Activated CD8-positive, alpha-beta memory T cell treated with anti-CD3 and anti-CD28 coated beads for 1 hour (primary cell): ENCODE results near the gene GALNT6.

Experiments
- DNase-seq, 2 donors: peaks; one replicate each; pipeline ENCODE4 v3.0.0-alpha.2; 2020; ENCODE audit warnings: low read depth in 1 of 2; ENCODE audit errors: extremely low read depth in 1 of 2

Gene GALNT6, protein sequence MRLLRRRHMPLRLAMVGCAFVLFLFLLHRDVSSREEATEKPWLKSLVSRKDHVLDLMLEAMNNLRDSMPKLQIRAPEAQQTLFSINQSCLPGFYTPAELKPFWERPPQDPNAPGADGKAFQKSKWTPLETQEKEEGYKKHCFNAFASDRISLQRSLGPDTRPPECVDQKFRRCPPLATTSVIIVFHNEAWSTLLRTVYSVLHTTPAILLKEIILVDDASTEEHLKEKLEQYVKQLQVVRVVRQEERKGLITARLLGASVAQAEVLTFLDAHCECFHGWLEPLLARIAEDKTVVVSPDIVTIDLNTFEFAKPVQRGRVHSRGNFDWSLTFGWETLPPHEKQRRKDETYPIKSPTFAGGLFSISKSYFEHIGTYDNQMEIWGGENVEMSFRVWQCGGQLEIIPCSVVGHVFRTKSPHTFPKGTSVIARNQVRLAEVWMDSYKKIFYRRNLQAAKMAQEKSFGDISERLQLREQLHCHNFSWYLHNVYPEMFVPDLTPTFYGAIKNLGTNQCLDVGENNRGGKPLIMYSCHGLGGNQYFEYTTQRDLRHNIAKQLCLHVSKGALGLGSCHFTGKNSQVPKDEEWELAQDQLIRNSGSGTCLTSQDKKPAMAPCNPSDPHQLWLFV

GRCh38 chr12:51391283-51392123, at the start of gene GALNT6:
TSS of gene GALNT6 (minus strand) at chr12:51391406. CDS start at chr12:51379781, 11,625 bp downstream.
- DNase-seq: peak; percentile 40 to 63

GRCh38 chr12:51439330-51439729, 48.1 kb upstream of the GALNT6 start:
- no peak for DNase-seq

DNA sequence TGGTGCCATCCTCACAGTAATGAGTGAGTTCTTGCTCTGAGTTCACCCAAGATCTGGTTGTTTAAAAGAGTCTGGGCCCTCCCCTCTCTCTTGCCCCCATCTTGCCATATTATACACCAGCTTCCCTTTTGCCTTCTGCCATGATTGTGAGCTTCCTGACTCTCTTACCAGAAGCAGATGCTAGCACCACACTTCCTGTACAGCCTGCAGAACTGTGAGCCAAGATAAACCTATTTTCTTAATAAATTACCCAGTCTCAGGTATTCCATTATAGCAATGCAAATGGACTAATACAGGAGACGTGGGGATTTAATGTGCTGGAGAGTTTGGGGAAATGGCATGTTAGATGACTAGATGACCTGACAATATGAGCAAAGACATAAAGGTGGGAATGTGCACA, 46.2 kb upstream of the GALNT6 start:
- DNase-seq: no peak

- no peak for DNase-seq
These were observed 43.1 kb upstream of the GALNT6 start for GRCh38 chr12:51434305-51434704.

DNA sequence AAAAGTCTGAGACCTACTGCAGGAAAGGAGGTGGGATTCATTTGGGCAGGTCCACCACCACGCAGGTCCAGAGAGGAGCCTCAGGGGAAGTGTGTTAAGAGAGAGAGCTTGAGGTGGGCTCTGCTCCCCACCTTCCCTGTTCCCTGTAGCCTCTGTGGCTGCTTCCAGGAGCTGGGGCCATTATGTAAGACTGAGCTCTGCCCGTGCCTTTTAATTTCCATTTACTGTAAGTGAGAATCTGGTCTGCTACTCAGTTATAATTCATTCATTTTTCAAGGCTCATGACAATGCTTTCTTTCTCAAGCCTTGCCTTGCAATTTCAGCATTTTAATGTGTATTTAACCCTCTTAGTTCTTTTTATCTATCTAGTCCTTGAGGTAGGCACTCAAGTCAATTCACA, 41.7 kb upstream of the GALNT6 start:
- no peak for DNase-seq

DNA sequence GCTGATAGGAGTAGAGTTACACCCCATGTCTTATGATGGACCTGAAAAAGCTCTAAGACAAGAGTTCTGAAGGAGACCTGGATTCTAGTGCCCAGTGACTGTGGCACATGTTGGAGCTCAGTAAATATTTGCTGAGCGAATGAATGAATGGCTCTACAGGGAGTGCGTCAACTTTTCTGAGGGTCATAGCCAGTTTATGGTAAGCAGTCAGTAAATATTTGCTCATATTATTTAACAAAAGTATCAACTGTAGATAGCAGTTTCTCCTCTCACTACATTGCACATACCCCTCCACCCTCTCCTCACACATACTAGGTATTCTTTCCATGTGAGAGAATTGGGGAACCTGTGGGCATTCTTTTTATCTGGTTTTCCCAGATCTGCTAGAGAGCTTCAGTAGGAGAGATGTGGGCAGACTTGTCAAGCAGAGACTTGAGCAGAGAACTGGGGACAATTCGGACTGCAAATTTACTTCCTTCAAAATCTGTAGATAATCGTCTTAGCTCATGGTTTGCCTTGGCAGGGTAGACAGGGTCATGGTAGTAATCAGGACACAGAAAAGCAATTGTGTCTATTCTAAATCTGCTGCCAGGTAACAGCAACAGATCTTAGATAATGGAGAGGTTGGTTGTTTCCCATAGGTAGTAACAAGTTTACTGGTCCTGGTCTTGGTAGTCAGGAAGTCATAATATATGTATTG, 39.1 kb upstream of the GALNT6 start:
- DNase-seq: no peak

DNA sequence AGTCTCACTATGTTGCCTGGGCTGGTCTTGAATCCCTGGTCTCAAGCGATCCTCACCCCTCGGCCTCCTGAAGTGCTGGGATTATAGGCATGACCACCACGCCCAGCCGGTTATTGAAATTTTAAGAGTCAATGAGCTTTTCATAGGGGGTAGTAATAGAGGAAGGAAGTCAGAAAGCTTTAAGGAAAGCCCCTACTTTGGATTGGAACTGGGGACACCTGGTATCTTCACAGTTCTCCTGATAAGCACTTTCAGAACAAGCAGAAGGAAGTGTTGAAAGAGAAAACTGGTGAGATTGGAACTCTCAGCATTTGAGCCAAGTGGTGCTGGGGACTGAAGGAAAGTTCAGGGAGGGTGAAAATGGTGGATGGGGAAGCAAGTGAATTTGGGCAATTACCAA, 38.5 kb upstream of the GALNT6 start:
- no peak for DNase-seq

GRCh38 chr12:51428256-51428655, 37.0 kb upstream of the GALNT6 start:
- no peak for DNase-seq

GRCh38 chr12:51424662-51425539, 33.7 kb upstream of the GALNT6 start, which contains the start of gene SLC4A8:
TSS of gene SLC4A8 (plus strand) at chr12:51424831. CDS start at chr12:51424988, 157 bp downstream.
- DNase-seq: peak; percentile 46 to 58

GRCh38 chr12:51424094-51424661, 33.0 kb upstream of the GALNT6 start:
- no peak for DNase-seq

DNA sequence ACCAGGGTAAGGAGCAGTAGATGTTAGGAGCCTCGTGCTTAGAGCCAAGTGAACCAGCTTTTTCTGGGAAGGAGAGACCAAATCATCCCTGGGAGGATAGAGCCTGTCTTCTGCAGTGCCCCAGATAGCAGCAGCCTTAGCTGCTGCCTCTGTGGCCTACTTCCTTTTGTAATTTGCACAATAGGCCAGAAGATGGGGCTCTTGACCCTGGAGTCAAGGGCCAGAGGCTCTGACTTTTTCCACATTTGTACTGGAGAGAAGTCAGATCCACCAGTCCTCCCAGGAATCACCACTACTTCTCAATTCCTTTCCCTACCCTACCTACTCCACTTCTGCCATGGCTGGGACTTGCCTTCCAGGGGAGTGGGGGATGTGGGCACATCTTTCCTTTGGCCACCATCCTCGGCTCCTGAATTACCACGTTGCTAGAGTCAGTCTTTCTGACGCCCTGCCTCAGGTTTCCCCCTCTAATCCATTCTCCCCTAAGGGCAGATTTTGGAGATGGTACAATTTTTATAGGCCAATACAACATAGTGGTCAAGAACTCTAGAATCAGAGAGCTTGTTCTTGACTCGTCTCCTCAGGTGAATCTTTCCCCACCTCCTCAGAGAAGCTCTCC, 30.2 kb upstream of the GALNT6 start:
- no peak for DNase-seq

DNA sequence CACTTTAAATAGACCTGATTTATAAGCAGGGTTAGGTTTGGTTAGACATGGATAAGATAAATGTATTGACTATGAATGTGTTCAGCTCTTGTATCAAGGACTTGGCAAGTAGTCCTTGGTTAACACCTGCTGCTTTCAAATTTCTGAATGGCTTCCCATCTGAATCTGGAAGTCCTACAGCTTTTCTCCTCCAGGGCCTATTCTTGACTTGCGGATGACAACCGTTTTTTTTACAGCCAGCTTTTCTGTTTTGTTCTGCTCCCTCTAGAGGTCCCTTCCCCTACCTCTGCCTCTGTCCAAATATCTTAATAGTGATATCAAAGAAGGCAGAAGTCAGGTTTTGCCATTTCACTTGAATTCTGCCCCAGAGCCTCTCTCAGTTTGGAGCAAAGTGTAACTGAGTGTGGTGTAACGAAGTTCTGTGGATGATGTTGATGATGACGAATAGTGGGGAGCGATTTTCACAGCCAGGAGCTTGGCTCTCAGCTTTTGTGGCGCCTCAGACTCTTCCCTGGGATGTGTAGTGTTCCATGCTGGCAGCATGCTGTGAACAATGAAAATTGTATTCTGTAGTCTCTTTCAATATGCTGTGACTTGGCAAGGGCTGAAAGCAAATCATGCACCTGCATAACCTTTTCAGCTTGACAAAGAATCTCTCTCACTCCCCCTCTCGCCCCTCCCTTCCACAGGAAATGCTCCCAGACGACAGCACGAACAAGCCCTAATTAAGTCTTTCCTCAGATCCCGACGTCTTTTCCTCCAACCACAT, 28.4 kb upstream of the GALNT6 start:
- no peak for DNase-seq

DNA sequence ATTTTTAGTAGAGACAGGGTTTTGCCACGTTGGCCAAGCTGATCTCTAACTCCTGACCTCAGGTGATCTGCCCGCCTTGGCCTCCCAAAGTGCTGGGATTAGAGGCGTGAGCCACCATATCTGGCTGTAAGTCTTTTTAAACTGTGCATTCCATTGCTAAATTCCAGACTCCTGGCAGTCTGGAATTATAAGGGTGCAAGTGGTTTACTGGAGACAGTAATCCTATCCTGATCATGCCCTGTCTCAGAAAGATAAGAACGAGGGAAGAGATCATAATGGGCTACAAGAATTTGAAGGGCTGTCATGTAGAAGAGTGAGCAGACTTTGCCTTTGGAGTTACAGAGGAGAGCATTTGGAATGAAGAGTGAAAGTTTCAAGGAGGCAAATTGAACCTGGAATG, 26.6 kb upstream of the GALNT6 start:
- no peak for DNase-seq

- DNase-seq: no peak
These were observed 24.7 kb upstream of the GALNT6 start for GRCh38 chr12:51415931-51416330.

DNA sequence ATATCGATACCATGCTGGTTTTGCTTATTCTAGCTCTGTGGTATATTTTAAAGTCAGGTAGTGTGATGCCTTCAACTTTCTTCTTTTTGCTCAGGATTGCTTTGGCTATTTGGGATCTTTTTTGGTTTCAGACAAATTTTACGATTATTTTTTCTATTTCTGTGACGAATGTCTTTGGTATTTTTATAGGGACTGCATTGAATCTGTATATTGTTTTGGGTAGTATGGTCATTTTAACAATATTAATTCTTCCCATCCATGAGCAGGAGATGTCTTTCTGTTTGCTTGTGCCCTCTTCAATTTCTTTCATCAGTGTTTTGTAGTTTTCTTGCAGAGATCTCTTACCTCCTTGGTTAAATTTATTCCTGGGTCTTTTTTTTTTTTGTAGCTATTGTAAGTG, 22.6 kb upstream of the GALNT6 start:
- no peak for DNase-seq

DNA sequence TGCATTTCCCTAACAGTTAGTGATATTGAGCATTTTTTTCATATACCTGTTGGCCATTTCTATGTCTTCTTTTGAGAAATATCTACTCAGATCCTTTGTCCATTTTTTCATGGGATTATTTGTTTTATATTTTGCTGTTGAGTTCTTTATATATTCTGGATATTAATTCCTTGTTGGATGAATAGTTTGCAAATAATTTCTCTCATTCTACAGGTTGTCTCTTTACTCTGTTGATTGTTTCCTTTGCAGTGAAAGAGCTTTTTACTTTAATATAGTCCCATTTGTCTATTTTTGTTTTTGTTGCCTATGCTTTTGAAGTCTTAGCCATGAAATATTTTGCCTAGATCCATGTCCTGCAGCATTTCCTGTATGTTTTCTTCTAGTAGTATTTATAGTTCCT, 21.9 kb upstream of the GALNT6 start:
- no peak for DNase-seq

DNA sequence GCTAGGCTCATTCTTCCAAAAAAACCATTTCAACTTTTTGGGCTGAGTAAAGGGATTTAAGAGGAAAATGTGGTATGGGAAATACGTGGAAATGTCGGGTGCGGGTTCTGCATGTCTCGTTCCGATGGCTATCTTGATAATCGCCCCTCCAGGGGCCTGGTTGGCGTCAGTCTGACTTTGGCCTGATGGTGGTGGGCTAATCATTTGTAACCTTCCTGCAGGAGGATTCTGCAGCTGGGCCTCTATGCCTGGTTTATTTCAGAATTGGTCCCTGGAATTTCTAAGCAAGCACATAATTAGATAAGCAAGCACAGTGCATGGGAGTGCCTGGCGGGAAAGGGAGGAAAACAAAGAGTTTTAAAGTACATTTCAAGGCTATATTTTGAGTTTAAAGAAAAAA, 18.6 kb upstream of the GALNT6 start:
- no peak for DNase-seq

DNA sequence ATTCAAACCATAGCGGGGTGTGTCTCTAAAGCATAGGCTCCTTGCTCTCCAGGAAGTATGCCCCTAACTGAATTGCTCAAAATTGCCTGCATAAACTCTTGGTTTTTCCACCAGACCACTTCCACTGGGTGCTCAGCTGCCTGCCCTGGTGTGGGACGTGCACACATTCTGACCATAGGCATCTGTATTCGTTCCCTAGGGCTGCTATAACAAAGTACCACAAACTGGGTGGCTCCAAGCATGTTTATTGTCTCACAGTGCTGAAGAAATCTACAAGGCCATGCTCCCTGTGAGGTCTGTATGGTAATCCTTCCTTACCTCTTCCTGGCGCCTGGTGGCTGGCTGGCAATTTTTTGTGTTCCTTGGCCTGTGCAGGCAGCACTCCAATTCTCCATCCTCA, 16.4 kb upstream of the GALNT6 start:
- DNase-seq: no peak
